ENCODE data around the gene FN1. TPM values are rescaled to one million over a fixed set of nuclear protein-coding genes. Genes with fewer than 3 reads are reported as not detected.
A peak's percentile ranks its signal among the peaks of the same experiment; 100 is the strongest.

FN1 gene
- polyA plus RNA-seq, 1 of the 3 experiments (the other 2 are of a cell fraction), result 1,671 TPM

DNA sequence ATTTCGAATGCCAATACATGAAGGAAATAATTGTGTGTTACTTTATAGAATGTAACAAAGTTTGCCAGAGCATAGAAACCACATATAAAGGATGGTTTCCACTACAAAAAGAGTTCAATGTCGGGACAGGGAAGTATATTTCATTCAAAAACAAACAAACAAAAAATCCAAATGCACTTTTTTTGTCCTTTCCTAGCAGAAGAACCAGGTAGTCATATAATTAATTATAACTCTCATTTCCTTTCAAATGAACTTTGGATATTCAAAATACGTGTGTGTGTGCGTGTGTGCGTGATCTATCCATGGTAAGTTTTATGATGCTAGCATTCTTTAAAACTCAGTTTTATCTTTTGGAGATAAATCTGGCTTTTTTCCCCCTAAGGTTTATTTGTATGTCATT, 8.3 kb downstream of the FN1 start (continued):
- TF ChIP-seq ZBTB33 (IDR thresholded peaks at IDR 0.05; ENCODE audit: borderline replicate concordance, low read depth), result no peak
- TF ChIP-seq EP300 (IDR thresholded peaks at IDR 0.05; ENCODE audit: borderline replicate concordance in 1 of 2, low read depth in 1 of 2, low read length in 1 of 2), result no peak
- no peak for TF ChIP-seq FOXM1 (IDR thresholded peaks at IDR 0.05; ENCODE audit: low read depth)
- no peak for TF ChIP-seq RAD21 (IDR thresholded peaks at IDR 0.05; ENCODE audit: low read length)
- no peak for TF ChIP-seq FOSL2 (IDR thresholded peaks at IDR 0.05; ENCODE audit: borderline replicate concordance, low read depth)
- no peak for TF ChIP-seq RXRA (IDR thresholded peaks at IDR 0.05; ENCODE audit: borderline replicate concordance, low read depth)

GRCh38 chr2:215425021-215425782, 10.7 kb downstream of the FN1 start:
- Histone ChIP-seq H4K20me1 (ENCODE audit: insufficient read depth) (peaks cover 77% of the 10 kb centered on the region), H3K36me3 (replicated peaks in 1 of 2; ENCODE audit: control insufficient read depth in 1 of 2, insufficient read depth in 2 of 2, low read length in 1 of 2) (peaks cover 71 to 88% of the 10 kb centered on the region in 2 experiments), H3K9ac (no peak overlapping the region), H3F3A (replicated peaks; ENCODE audit: insufficient read depth) (peaks cover 91% of the 10 kb centered on the region), H3K27me3 (ENCODE audit: insufficient read depth) (no peaks in the 10 kb centered on the region), H3K9me2 (no peaks in the 10 kb centered on the region), H3K27ac (ENCODE audit: low read depth in 2 of 2, low read length in 1 of 2) (peak overlapping the region in 1 of 2 experiments; percentile 88; a peak in 2 of 4 replicates), H3K4me1 (ENCODE audit: control insufficient read depth in 1 of 2, insufficient read depth in 2 of 2, low read depth in 1 of 2, low read length in 1 of 2) (peaks cover 0 to 30% of the 10 kb centered on the region in 2 experiments; a peak in 1 of 4 replicates), H2AFZ (ENCODE audit: low read depth) (no peak overlapping the region), H3K4me3 (ENCODE audit: low read depth in 2 of 2, low read length in 1 of 2) (no peak overlapping the region), H3K79me2 (ENCODE audit: insufficient read depth) (peaks cover 91% of the 10 kb centered on the region), H3K9me3 (no peaks in the 10 kb centered on the region), H3K4me2 (peak overlapping the region; percentile 40; the same call in 1 of the 2 replicates)
- TF ChIP-seq EZH2phosphoT487 (IDR thresholded peaks at IDR 0.05; ENCODE audit: borderline replicate concordance, low read depth), result no peak
- TF ChIP-seq RCOR1 (IDR thresholded peaks at IDR 0.05; ENCODE audit: low read length), result no peak
- TF ChIP-seq, protein P1, sequence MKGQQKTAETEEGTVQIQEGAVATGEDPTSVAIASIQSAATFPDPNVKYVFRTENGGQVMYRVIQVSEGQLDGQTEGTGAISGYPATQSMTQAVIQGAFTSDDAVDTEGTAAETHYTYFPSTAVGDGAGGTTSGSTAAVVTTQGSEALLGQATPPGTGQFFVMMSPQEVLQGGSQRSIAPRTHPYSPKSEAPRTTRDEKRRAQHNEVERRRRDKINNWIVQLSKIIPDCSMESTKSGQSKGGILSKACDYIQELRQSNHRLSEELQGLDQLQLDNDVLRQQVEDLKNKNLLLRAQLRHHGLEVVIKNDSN (IDR thresholded peaks at IDR 0.05; ENCODE audit: borderline replicate concordance, low read depth), result no peak
- TF ChIP-seq RXRA (IDR thresholded peaks at IDR 0.05; ENCODE audit: borderline replicate concordance, low read depth), result no peak
- TF ChIP-seq GABPA (IDR thresholded peaks at IDR 0.05; ENCODE audit: low read depth), result no peak
- TF ChIP-seq GATA2 (CRISPR knock-in tag; IDR thresholded peaks at IDR 0.05), result no peak
- TF ChIP-seq, protein P2, sequence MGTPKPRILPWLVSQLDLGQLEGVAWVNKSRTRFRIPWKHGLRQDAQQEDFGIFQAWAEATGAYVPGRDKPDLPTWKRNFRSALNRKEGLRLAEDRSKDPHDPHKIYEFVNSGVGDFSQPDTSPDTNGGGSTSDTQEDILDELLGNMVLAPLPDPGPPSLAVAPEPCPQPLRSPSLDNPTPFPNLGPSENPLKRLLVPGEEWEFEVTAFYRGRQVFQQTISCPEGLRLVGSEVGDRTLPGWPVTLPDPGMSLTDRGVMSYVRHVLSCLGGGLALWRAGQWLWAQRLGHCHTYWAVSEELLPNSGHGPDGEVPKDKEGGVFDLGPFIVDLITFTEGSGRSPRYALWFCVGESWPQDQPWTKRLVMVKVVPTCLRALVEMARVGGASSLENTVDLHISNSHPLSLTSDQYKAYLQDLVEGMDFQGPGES (IDR thresholded peaks at IDR 0.05; ENCODE audit: low read depth, low read length), result no peak
- no peak for TF ChIP-seq ELF1 (IDR thresholded peaks at IDR 0.05)
- no peak for TF ChIP-seq SIN3A (IDR thresholded peaks at IDR 0.05; ENCODE audit: borderline replicate concordance, low read depth, low read length)
- no peak for TF ChIP-seq MEF2A (IDR thresholded peaks at IDR 0.05; ENCODE audit: borderline replicate concordance, low read depth)
- TF ChIP-seq PBX3 (IDR thresholded peaks at IDR 0.05), result no peak
- TF ChIP-seq SMC3 (IDR thresholded peaks at IDR 0.05; ENCODE audit: low read depth, low read length), result no peak
- no peak for TF ChIP-seq JUND (IDR thresholded peaks at IDR 0.05)
- no peak for TF ChIP-seq NRF1 (IDR thresholded peaks at IDR 0.05; ENCODE audit: low read depth, low read length)
- TF ChIP-seq TEAD4 (IDR thresholded peaks at IDR 0.05; ENCODE audit: borderline replicate concordance, insufficient read depth), result no peak
- no peak for TF ChIP-seq YY1 (IDR thresholded peaks at IDR 0.05; ENCODE audit: low read depth)
- no peak for TF ChIP-seq RAD21 (IDR thresholded peaks at IDR 0.05; ENCODE audit: low read length)
- no peak for TF ChIP-seq FOXJ3 (CRISPR knock-in tag; IDR thresholded peaks at IDR 0.05)
- no peak for DNase-seq
- POLR2A ChIA-PET, result no interaction called here
- 96% methylated on average over 11 of the region's 11 CpGs for WGBS (ENCODE audit: low lambda C conversion rate)
- CTCF ChIA-PET, result interaction anchor here (1.2 kb wide), 1 partner anchor 20 kb away, joined by 4 read pairs; no protein-coding TSS in a partner anchor

All from SK-N-SH (cell line).